HG03442 (cell line): ENCODE results near the gene MECP2.

Experiments used
- ATAC-seq: cut with Tn5 transposase; IDR thresholded peaks from one replicate; pipeline ENCODE4 v1.9.1; 2021; ENCODE audit warnings: mild to moderate bottlenecking, moderate library complexity; ENCODE audit not compliant: unreplicated experiment

Gene MECP2

GRCh38 chrX:153972368-153973126 lies 125.0 kb downstream of the MECP2 start, which contains the start of gene TMEM187:
Gene TMEM187 (plus strand): TSS chrX:153972754. CDS start chrX:153982063, 9,309 bp downstream.
- ATAC-seq = peak; percentile 37
